ENCODE measurements around the gene NNAT.
"Not testable (repeated sequence)": the region's sequence is repeated elsewhere in the genome, so short reads cannot be mapped to it uniquely, and the experiment has no call there.

The NNAT gene

DNA sequence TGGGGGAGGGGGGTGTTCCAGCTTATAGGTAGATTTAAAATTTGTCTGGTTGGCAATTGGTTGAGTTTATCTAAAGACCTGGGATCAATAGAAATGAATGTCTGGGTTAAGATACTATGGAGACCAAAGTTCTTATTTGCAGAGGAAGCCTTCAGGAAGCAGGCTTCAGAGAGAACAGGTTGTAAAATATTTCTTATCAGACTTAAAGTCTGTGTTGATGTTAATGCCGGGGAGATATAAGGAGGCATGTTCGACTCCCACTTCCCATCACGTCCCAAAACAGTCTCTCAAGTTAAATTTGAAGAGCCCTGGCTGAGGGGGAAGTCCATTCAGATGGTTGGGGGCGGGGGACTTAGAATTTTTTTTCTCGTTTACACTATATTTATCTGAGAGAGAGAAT is 19.0 kb downstream of the NNAT start:
- no peak for DNase-seq (ENCODE audit: low read depth in 2 of 2)

DNA sequence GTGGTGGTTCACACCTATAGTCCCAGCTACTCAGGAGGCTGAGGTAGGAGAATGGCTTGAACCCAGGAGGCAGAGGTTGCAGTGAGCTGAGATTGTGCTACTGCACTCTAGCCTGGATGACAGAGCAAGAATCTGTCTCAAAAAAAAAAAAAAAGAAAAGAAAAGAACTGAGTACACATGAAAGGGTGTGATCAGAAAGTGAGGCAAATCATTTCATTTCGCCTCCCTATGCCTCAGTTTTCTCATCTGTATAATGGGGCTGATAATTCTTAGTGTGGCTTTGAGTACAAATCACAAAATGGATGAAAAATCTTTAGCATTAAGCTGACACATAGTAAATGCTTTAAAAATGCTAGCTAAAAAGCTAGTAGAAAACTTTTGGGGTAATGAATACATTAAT is 19.8 kb downstream of the NNAT start:
- DNase-seq (ENCODE audit: low read depth in 2 of 2), result not testable (repeated sequence)

DNA sequence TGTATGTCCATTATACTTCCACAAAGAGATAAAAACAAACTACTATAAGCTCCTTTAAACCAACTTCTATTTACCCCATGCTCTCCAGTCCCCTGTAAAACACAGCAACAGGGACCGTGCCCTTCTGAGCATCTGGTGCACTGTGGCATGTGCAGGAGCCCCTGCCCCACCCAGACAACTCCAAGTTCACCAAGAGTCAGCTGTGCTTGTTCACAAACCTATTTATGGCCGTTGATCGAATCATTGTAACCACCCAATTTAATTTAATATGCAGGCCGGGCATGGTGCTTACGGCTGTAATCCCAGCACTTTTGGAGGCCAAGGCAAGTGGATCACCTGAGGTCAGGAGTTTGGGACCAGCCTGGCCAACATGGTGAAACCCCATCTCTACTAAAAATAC is 20.3 kb downstream of the NNAT start:
- DNase-seq (ENCODE audit: low read depth in 2 of 2), result no peak

DNA sequence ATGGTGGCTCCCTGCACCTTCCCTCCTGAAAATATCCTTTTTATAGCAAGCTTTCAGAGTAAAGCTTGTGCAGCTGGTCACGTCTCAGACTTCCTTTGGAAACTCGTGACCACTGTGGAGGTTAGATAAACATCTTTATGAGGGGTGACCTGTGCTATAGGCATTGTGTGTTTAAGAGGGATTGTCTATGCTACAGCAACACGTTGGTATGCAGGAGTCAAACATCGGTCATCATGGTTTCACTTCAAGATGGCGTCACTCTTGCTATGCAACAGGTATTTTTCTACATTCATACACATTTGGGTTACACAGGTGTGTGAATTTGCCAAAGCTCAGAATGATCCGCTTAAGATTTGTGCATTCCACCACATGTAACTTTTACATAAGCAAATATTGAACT is 21.2 kb downstream of the NNAT start:
- no peak for DNase-seq (ENCODE audit: low read depth in 2 of 2)

- no peak for DNase-seq (ENCODE audit: low read depth in 2 of 2)
Observed at GRCh38 chr20:37543828-37544227, 22.8 kb downstream of the NNAT start.

- DNase-seq (ENCODE audit: low read depth in 2 of 2), result no peak
Observed at GRCh38 chr20:37544386-37544785, 23.3 kb downstream of the NNAT start.

GRCh38 chr20:37545516-37545915 is 24.5 kb downstream of the NNAT start:
- DNase-seq (ENCODE audit: low read depth in 2 of 2), result no peak

DNA sequence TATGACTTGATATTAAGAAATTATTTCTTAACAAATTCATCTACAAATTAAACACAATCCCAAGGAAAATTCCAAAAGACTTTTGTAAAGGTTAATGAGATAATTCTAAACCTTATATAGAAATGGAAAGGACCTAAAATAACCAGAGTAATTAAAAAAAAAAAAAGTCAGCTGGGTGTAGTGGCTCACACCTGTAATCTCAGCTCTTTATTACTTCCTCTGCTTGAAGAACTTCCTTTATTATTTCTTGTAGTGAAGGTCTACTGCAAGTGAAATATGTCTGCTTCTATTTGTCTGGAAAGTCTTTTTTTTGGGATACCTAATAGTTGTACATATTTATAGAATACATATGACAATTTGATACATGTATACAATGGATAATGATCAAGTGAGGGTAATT is 26.9 kb downstream of the NNAT start:
- DNase-seq (ENCODE audit: low read depth in 2 of 2), result no peak

DNA sequence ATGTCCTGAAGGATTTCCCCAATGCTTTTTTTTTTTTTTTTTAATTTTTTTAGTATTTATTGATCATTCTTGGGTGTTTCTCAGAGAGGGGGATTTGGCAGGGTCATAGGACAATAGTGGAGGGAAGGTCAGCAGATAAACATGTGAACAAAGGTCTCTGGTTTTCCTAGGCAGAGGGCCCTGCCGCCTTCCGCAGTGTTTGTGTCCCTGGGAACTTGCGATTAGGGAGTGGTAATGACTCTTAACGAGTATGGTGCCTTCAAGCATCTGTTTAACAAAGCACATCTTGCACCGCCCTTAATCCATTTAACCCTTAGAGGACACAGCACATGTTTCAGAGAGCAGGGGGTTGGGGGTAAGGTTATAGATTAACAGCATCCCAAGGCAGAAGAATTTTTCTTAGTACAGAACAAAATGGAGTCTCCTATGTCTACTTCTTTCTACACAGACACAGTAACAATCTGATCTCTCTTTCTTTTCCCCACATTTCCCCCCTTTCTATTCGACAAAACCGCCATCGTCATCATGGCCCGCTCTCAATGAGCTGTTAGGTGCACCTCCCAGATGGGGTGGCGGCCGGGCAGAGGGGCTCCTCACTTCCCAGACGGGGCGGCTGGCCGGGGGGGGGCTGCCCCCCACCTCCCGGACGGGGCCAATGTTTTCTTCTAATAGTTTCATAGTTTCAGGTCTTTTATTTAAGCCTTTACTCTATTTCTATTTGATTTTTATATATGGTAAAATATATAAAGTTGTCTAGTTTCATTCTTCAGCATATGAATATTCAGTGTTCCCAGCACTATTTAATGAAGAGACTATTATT is 29.3 kb downstream of the NNAT start:
- not testable (repeated sequence) for DNase-seq (ENCODE audit: low read depth in 2 of 2)

DNA sequence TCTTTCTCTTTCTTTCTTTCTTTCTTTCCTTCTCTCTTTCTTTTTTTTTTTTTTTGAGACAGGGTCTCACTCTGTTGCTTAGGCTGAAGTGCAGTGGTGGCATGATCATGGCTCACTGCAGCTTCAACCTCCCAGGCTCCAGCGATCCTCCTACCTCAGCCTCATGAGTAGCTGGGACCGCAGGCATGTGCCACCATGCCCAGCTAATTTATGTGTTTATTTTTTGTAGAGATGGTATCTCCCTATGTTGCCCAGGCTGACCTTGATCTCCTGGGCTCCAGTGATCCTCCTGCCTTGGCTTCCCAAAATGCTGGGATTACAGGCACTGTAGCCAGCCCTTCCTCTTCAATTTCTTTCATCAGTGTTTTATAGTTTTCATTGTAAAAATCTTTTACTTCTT is 30.6 kb downstream of the NNAT start:
- not testable (repeated sequence) for DNase-seq (ENCODE audit: low read depth in 2 of 2)

DNA sequence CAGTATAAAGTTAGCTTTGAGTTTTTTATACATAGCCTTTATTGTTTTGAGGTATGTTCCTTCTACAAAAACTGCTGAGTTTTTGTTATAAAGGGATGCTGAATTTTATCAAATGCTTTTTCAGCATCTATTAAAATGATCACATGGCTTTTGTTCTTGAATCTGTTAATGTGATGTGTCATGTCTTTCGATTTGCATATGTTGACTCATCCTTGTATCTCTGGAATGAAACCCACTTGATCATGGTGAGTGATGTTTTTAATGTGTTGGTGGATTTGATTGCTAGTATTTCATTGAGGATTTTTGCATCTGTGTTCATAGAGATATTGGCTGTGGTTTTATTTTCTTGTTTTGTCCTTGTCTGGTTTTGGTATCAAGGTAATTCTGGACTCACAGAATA is 31.4 kb downstream of the NNAT start:
- peak; percentile 20 to 22 for DNase-seq (ENCODE audit: low read depth in 2 of 2)

- DNase-seq (ENCODE audit: low read depth in 2 of 2), result not testable (repeated sequence)
Observed at GRCh38 chr20:37554721-37555298, 33.8 kb downstream of the NNAT start.

- no peak for DNase-seq (ENCODE audit: low read depth in 2 of 2)
Observed at GRCh38 chr20:37556538-37556937, 35.5 kb downstream of the NNAT start.

- no peak for DNase-seq (ENCODE audit: low read depth in 2 of 2)
Observed at GRCh38 chr20:37558306-37558705, 37.3 kb downstream of the NNAT start.

DNA sequence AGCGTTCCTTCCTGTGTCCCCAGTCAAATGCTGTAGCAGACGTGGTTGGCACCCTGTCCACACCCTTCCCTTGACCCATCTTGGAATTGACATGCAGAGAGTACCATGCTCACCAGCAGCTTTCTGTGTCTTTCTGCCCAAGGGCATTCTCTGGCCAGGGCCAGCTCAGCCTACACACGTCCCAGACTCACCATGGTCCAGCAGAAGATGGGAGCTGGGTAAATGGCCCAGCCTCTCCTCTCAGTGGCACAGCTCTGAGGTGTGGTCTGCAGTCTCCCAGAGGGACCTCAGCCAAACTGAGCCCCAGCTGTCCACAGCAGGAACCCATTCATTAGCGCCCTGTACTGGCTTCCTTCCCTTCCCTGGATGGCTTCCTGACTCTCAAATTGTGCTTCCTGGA is 37.7 kb downstream of the NNAT start:
- DNase-seq (ENCODE audit: low read depth in 2 of 2), result no peak

DNA sequence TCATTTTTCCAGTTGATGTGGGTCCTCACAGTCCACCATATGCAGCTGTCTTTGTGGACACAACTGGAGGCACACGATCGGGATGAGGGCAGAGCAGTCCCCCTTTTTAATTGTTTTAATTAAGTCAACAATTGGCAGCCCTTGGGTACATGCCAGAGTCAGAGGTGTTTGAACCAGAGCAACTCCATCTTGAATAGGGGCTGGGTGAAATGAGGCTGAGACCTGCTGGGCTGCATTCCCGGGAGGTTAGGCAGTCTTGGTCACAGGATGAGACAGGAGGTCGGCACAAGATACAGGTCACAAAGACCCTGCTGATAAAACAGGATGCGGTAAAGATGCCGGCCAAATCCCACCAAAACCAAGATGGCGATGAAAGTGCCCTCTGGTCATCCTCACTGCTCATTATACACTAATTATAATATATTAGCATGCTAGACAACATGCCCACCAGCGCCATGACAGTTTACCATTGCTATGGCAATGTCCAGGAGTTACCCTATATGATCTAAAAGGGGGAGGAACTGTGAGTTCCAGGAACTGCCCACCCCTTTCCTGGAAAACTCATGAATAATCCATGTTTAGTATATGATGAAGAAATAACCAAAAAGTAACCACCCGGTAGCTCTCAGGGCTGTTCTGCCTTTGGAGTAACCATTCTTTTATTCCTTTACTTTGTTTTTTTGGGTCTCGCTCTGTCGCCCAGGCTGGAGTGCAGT is 38.4 kb downstream of the NNAT start:
- DNase-seq (ENCODE audit: low read depth in 2 of 2), result no peak

GRCh38 chr20:37560629-37561028 is 39.6 kb downstream of the NNAT start:
- DNase-seq (ENCODE audit: low read depth in 2 of 2), result no peak

- DNase-seq (ENCODE audit: low read depth in 2 of 2), result no peak
Observed at GRCh38 chr20:37562695-37563480, 41.8 kb downstream of the NNAT start.

- no peak for DNase-seq (ENCODE audit: low read depth in 2 of 2)
Observed at GRCh38 chr20:37564016-37564387, 43.0 kb downstream of the NNAT start.

DNA sequence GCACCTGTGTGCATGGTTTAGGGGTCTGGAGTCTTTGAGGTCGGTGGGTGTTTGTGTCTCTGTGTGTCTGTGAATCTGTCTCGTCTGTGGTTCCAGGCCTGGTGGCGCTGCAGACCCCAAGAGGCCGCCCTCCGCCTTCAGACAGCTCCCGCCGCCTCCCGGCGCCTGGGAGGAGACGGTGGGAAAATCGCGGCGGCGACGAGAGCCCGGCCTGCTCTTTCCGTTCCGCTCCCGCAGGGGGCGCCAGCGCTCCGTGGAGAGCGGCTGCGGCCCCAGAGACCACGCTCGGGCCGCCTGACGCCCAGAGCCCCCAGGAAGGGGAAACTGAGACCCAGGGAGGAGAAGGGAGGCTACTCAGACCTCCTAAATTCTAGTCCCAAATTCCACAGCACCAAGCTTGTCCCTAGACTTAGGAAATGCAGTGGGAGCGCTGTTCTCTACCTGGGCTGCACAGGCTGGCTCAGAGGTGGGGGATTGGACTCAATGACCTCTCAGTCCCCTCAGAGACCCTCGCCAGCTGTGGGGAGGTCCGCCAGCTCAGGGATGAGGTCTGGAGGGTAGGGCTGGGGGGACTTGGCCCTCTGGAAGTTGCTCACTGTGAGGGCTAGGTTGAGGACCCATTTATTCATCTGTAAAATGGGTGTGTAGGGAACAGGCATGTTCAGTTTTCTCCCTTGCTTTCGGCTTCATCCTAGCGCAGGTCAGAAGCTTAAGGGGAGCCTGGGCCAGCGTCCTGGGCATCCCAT is 43.5 kb downstream of the NNAT start:
- no peak for DNase-seq (ENCODE audit: low read depth in 2 of 2)

GRCh38 chr20:37565134-37565811 is 44.2 kb downstream of the NNAT start:
- DNase-seq (ENCODE audit: low read depth in 2 of 2), result no peak
